Keratinocyte (primary cell): ENCODE measurements around the gene LAMA3. TPM values are rescaled to one million over a fixed set of nuclear protein-coding genes. Genes with fewer than 3 reads are reported as not detected.

Experiments used
- DNase-seq: peaks from one replicate; pipeline ENCODE4 v3.0.0-alpha.2; 2011; ENCODE audit warnings: low read depth, missing footprints, low spot score
- FAIRE-seq: peaks from 2 replicates; lab custom pipeline; 2011; peaks lifted over from hg19 to GRCh38; lab: Jason Lieb, UNC
- H2AFZ ChIP-seq: 2 replicates; pipeline ENCODE4 v1.6.0; 2012; ENCODE audit warnings: low read length, control low read depth, inconsistent platforms; ENCODE audit not compliant: control insufficient read depth
- H3K27ac ChIP-seq: 2 replicates; pipeline ENCODE4 v1.5.1; 2011; ENCODE audit warnings: low read length; ENCODE audit not compliant: control insufficient read depth, insufficient read depth
- H3K27me3 ChIP-seq: 3 replicates; pipeline ENCODE4 v1.6.0; 2011; ENCODE audit warnings: low read length; ENCODE audit not compliant: control insufficient read depth, insufficient read depth; ENCODE audit errors: extremely low read depth
- H3K36me3 ChIP-seq, 2 experiments: 2 replicates in 1 of 2; 3 replicates in 1 of 2; pipeline ENCODE4 v1.5.1; 2011; ENCODE audit warnings: low read length in 2 of 2, mild to moderate bottlenecking in 1 of 2; ENCODE audit not compliant: control insufficient read depth in 2 of 2, insufficient read depth in 2 of 2; ENCODE audit errors: extremely low read depth in 1 of 2
- H3K4me1 ChIP-seq: 3 replicates; pipeline ENCODE4 v1.5.1; 2011; ENCODE audit warnings: low read length; ENCODE audit not compliant: control insufficient read depth, insufficient read depth; ENCODE audit errors: extremely low read depth
- H3K4me2 ChIP-seq: 3 replicates; pipeline ENCODE4 v1.6.0; 2011; ENCODE audit warnings: low read depth, low read length; ENCODE audit not compliant: control insufficient read depth, insufficient read depth; ENCODE audit errors: extremely low read depth
- H3K4me3 ChIP-seq, 3 experiments: fragments of 200-600 bp in 1 of 3; sonication (generic) in 1 of 3; 2 replicates in 2 of 3; 3 replicates in 1 of 3; pipeline ENCODE4 v1.5.1; 2011 to 2016; ENCODE audit warnings: low read length in 3 of 3, mild to moderate bottlenecking in 3 of 3, control low read depth in 2 of 3, inconsistent platforms in 1 of 3, low read depth in 1 of 3, mixed read lengths in 1 of 3, mixed run types in 1 of 3, moderate library complexity in 1 of 3; ENCODE audit not compliant: control insufficient read depth in 2 of 3, insufficient read depth in 2 of 3; ENCODE audit errors: extremely low read depth in 1 of 3
- H3K79me2 ChIP-seq: 2 replicates; pipeline ENCODE4 v1.6.0; 2012; ENCODE audit warnings: low read length; ENCODE audit not compliant: control insufficient read depth, insufficient read depth
- H3K9ac ChIP-seq: 3 replicates; pipeline ENCODE4 v1.6.0; 2011; ENCODE audit warnings: low read length; ENCODE audit not compliant: control insufficient read depth, insufficient read depth; ENCODE audit errors: extremely low read depth
- H3K9me1 ChIP-seq: 3 replicates; pipeline ENCODE4 v1.6.0; 2011; ENCODE audit warnings: low read length; ENCODE audit not compliant: control insufficient read depth, insufficient read depth; ENCODE audit errors: extremely low read depth
- H3K9me3 ChIP-seq: 2 replicates; pipeline ENCODE4 v1.5.1; 2012; ENCODE audit warnings: low read depth, low read length; ENCODE audit not compliant: control insufficient read depth
- H4K20me1 ChIP-seq: 3 replicates; pipeline ENCODE4 v1.6.0; 2011; ENCODE audit warnings: low read length; ENCODE audit not compliant: control insufficient read depth, insufficient read depth; ENCODE audit errors: extremely low read depth
- CTCF ChIP-seq, 3 experiments: IDR thresholded peaks in 1 of 3; conservative IDR thresholded peaks in 1 of 3; optimal IDR thresholded peaks in 1 of 3; 2 replicates in 2 of 3; 3 replicates in 1 of 3; pipeline versions ENCODE3 to v1.5.1; 2011; ENCODE audit warnings: low read length in 3 of 3, mild to moderate bottlenecking in 3 of 3, moderate library complexity in 2 of 3, control low read depth in 1 of 3, inconsistent platforms in 1 of 3; ENCODE audit not compliant: insufficient read depth in 2 of 3; ENCODE audit errors: extremely low read depth in 1 of 3
- EZH2 ChIP-seq: IDR thresholded peaks from one replicate; pipeline ENCODE4 v1.6.1; 2012; ENCODE audit warnings: inconsistent platforms, mild to moderate bottlenecking, low read length, moderate library complexity
- dilution Hi-C: fragments of 300-500 bp; cut with MboI; formaldehyde crosslinking; loops from one replicate; pipeline ENCODE4 v1.7.0; 2020; ENCODE audit warnings: low sequenced_read_pairs; ENCODE audit not compliant: extremely low pct_ligation_motif_present
- polyA plus RNA-seq, 5 experiments: library from polyadenylated mRNA; depleted of rRNA in 3 of 5; stranded (reverse) in 3 of 5; stranded (forward) in 1 of 5; unstranded in 1 of 5; fragments of >200 nt; gene quantifications; 1 replicate in 1 of 5; 2 replicates in 3 of 5; 3 replicates in 1 of 5; pipeline versions ENCODE4 v1.2.1 to v1.2.3, GENCODE V29; 2011 to 2012; ENCODE audit warnings: missing spikeins in 2 of 5, low read depth in 1 of 5, low replicate concordance in 1 of 5

Gene LAMA3
- polyA plus RNA-seq, 1 donor (not counting 4 experiments of a cell fraction or from before 2014, with no cell fraction given), result 1,944 TPM

GRCh38 chr18:23675896-23676295 is 13.4 kb upstream of the LAMA3 start:
- Histone ChIP-seq H3K4me2 (no peak overlapping the region), H4K20me1 (no peaks in the 10 kb centered on the region), H3K27me3 (no peaks in the 10 kb centered on the region), H3K4me1 (peaks cover 10% of the 10 kb centered on the region), H3K9me1 (no peaks in the 10 kb centered on the region), H3K79me2 (no peaks in the 10 kb centered on the region), H3K36me3 (no peaks in the 10 kb centered on the region), H3K4me3 (no peak overlapping the region), H3K9me3 (no peaks in the 10 kb centered on the region), H2AFZ (no peak overlapping the region), H3K27ac (no peak overlapping the region), H3K9ac (no peak overlapping the region)
- FAIRE-seq, result no peak
- no peak for DNase-seq
- no peak for TF ChIP-seq EZH2
- no peak for TF ChIP-seq CTCF (optimal IDR thresholded peaks at IDR 0.05 in 1 of 3, IDR thresholded peaks at IDR 0.05 in 1 of 3, conservative IDR thresholded peaks at IDR 0.05 in 1 of 3; ENCODE audit: extremely low read depth in 1 of 3, insufficient read depth in 2 of 3, low read length in 3 of 3)
- dilution Hi-C loops, result no loop called here

GRCh38 chr18:23682045-23682444 is 7.2 kb upstream of the LAMA3 start:
- FAIRE-seq (no peak), DNase-seq (no peak)
- H3K9me1 ChIP-seq, result no peaks in the 10 kb centered on the region
- no peak overlapping the region for H3K4me3 ChIP-seq
- H3K9me3 ChIP-seq, result no peaks in the 10 kb centered on the region
- H3K27me3 ChIP-seq, result no peaks in the 10 kb centered on the region
- H3K4me1 ChIP-seq, result peaks cover 12% of the 10 kb centered on the region
- H4K20me1 ChIP-seq, result no peaks in the 10 kb centered on the region
- no peak overlapping the region for H2AFZ ChIP-seq
- no peaks in the 10 kb centered on the region for H3K36me3 ChIP-seq
- dilution Hi-C loops, result no loop called here
- H3K4me2 ChIP-seq, result no peak overlapping the region
- H3K79me2 ChIP-seq, result no peaks in the 10 kb centered on the region
- H3K27ac ChIP-seq, result no peak overlapping the region
- H3K9ac ChIP-seq, result no peak overlapping the region
- no peak for TF ChIP-seq EZH2
- TF ChIP-seq CTCF (optimal IDR thresholded peaks at IDR 0.05 in 1 of 3, IDR thresholded peaks at IDR 0.05 in 1 of 3, conservative IDR thresholded peaks at IDR 0.05 in 1 of 3; ENCODE audit: extremely low read depth in 1 of 3, insufficient read depth in 2 of 3, low read length in 3 of 3), result no peak
